Esophagus (tissue), 2 donors: ENCODE measurements around the gene RPS21. TPM values are rescaled to one million over a fixed set of nuclear protein-coding genes. Genes with fewer than 3 reads are reported as not detected.

ENCODE experiments used
- H3K27ac ChIP-seq, 2 donors: one replicate each; pipeline ENCODE4 v1.5.1; 2013; ENCODE audit warnings: low read depth in 2 of 2, mild to moderate bottlenecking in 2 of 2, inconsistent platforms in 1 of 2, low read length in 1 of 2, moderate library complexity in 1 of 2
- H3K27me3 ChIP-seq, 2 donors: one replicate each; pipeline ENCODE4 v1.6.1; 2013; ENCODE audit warnings: low read length in 2 of 2, control low read depth in 1 of 2, mild to moderate bottlenecking in 1 of 2; ENCODE audit not compliant: insufficient read depth in 2 of 2, control insufficient read depth in 1 of 2
- H3K36me3 ChIP-seq, 2 donors: one replicate each; pipeline ENCODE4 v1.6.1; 2013; ENCODE audit warnings: low read length in 1 of 2; ENCODE audit not compliant: control insufficient read depth in 2 of 2, insufficient read depth in 2 of 2
- H3K4me1 ChIP-seq, 2 donors: one replicate each; pipeline ENCODE4 v1.6.1; 2013; ENCODE audit warnings: low read length in 1 of 2; ENCODE audit not compliant: control insufficient read depth in 2 of 2, insufficient read depth in 2 of 2
- H3K4me3 ChIP-seq, 2 donors: one replicate each; pipeline ENCODE4 v1.5.1; 2013; ENCODE audit warnings: low read length in 2 of 2, mild to moderate bottlenecking in 2 of 2, low read depth in 1 of 2, moderate library complexity in 1 of 2
- H3K9me3 ChIP-seq, 2 donors: one replicate each; pipeline ENCODE4 v1.6.1; 2013; ENCODE audit warnings: mild to moderate bottlenecking in 2 of 2, low read depth in 1 of 2, low read length in 1 of 2, moderate library complexity in 1 of 2; ENCODE audit not compliant: control insufficient read depth in 2 of 2, insufficient read depth in 1 of 2
- WGBS, 2 donors: extraction: QIAGEN DNeasy Blood & Tissue Kit; methylation state at CpG; one replicate each; pipeline ENCODE4 v1.1.7; 2013; 5-methylcytosine and 5-hydroxymethylcytosine counted together
- polyA plus RNA-seq, 2 donors: library from polyadenylated mRNA; stranded (reverse); fragments of 200-250 nt; gene quantifications; one replicate each; pipeline ENCODE4 v1.2.3, GENCODE V29; 2013
- donor health status: healthy with polysubstance abuse.
- donor health status: Bipolar disorder and iron deficiency.

Gene RPS21
- polyA plus RNA-seq, 2 donors = 4,370 to 5,155 TPM

- WGBS, 2 donors = 46 to 58% methylated on average over 32 to 43 of the region's 43 CpGs
- Histone ChIP-seq H3K4me1 (peaks cover 26 to 61% of the 10 kb centered on the region in 2 donors), H3K27me3 (no peaks in the 10 kb centered on the region), H3K4me3 (no peak overlapping the region), H3K27ac (peak overlapping the region; percentile 68 to 72), H3K9me3 (peaks cover 0 to 2% of the 10 kb centered on the region in 2 donors), H3K36me3 (peaks cover 2 to 16% of the 10 kb centered on the region in 2 donors)
Observed at GRCh38 chr20:62352402-62353288, 34.3 kb upstream of the RPS21 start.

DNA sequence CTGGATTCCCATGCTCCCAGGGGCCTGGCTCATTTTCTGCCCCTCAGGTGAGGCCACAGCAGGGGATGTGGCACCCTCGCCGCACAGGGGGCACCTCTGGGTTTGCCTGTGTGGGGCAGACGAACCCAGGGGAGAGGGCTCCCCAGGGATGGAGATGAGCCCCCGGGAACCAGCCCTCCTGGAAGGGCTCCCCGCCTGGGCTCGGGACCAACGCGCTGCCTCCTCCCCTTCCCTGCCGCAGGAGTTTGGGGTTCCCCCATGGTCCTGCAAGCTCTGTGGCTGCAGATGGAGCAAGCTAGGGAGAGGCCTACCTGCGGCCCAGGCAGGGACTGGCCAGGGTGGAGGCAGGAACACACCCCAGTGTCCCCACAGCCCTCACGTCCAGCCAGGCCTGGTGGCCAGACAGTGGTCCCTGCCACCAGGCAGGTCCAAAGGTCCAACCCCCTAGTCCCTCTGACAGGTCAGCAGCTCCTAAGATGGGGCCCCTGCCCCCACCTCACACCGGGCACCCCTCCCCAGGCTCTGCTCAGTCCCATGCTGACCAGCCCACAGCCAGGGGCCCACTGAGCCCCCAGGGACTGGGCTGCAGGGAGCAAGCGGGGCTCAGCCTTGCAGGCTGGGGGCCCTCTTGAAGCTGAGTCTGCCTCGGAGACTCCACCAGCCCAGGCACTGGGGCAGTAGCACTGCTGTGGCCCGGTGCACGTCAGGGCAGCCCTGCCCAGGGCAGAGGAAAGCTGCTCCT lies 33.4 kb upstream of the RPS21 start:
- H3K27ac ChIP-seq = peak overlapping the region; percentile 68 to 72
- peaks cover 2 to 15% of the 10 kb centered on the region in 2 donors for H3K36me3 ChIP-seq
- H3K4me1 ChIP-seq = peaks cover 27 to 69% of the 10 kb centered on the region in 2 donors
- H3K4me3 ChIP-seq = no peak overlapping the region
- H3K27me3 ChIP-seq = no peaks in the 10 kb centered on the region
- 60 to 66% methylated on average over 15 to 16 of the region's 16 CpGs for WGBS, 2 donors
- peaks cover 0 to 2% of the 10 kb centered on the region in 2 donors for H3K9me3 ChIP-seq

DNA sequence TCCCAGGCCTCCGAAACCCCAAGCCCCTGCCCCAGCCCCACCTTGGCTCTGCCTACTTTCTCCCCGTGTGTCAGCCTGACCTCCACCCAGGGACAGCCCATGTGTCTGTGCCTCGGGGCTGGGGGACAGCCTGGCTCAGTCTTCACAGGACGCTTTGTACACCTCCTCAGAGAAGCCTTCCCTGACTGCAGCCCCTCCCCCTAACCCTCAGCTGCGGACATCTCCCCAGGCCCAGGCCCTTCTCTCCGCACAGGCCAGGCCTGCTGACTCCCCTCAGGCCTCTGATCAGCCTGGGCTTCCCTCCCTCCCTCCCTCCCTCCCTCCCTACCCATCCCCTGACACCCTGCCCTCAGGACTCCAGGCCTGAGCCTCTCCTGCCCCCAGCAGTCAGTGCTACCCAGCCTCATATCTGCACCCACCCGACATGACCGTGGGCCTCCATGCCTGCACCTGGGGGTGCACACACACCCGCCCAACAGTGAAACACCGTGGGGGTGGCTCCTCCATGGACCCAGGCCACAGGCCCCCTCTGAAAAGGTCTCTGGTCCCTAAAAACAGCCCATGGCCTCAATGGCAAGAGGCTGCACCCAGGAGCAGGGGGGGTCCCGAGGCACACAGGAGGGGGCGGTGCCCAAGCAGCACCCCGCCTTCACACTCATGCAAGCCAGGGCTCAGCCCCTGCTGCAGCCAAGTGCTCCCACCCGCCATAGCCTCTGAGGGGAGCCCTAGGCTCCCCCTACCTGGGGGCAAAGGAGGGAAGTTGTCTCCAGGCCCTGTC lies 32.7 kb upstream of the RPS21 start:
- 49 to 63% methylated on average over 14 of the region's 14 CpGs for WGBS, 2 donors
- H3K27me3 ChIP-seq = no peaks in the 10 kb centered on the region
- peak overlapping the region; percentile 75 to 86 for H3K27ac ChIP-seq
- peaks cover 2 to 15% of the 10 kb centered on the region in 2 donors for H3K36me3 ChIP-seq
- H3K9me3 ChIP-seq = peaks cover 0 to 2% of the 10 kb centered on the region in 2 donors
- H3K4me3 ChIP-seq = no peak overlapping the region
- H3K4me1 ChIP-seq = peaks cover 29 to 77% of the 10 kb centered on the region in 2 donors

DNA sequence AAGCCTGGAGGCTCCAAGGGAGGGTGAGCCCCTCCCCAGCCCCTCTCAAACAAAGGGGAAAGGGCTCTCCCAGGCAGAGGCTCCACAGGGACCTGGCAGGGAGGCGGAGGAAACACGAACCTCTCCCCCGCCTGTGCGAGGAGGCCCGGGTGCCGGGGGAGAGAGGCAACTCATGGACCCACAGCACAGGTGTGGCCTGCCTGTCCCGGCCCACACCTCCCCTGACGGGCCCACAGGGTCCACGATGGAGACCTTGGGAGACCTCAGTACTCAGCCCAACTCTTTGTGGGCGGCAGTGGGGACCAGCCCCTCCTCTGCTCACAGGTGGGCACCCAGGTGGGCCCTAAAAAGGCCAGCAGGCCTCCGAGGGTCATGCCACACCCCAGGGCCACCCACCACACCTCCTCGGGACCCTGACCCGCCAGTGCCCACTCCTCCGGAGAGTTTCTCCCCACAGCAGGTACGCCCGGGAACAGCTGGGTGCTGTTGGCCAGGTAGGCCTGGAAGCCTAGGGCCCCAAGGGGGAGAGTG lies 32.0 kb upstream of the RPS21 start:
- Histone ChIP-seq H3K36me3 (peaks cover 2 to 15% of the 10 kb centered on the region in 2 donors), H3K27ac (peak overlapping the region; percentile 75 to 86), H3K4me3 (no peak overlapping the region), H3K9me3 (peaks cover 0 to 2% of the 10 kb centered on the region in 2 donors), H3K4me1 (peaks cover 32 to 80% of the 10 kb centered on the region in 2 donors), H3K27me3 (no peaks in the 10 kb centered on the region)
- 42 to 53% methylated on average over 16 of the region's 16 CpGs for WGBS, 2 donors

DNA sequence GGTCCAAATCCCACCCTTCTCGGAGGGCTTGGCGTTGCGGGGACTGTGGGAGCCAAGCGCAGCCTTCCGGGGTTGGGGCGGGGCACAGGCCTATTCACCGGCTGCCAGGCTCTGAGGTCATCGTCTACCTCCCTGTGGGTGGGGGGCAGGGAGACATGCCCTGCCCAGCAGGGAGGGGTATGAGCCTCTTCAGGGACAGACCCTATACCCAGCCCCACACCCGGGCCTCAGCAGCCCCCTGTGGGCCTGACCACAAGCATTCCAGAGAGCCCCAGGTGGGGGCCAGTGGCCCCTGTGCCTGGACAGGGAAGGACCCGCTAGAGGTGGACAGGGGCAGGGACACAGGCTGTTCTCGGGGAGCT lies 31.4 kb upstream of the RPS21 start:
- Histone ChIP-seq H3K36me3 (peaks cover 2 to 15% of the 10 kb centered on the region in 2 donors), H3K9me3 (peaks cover 0 to 2% of the 10 kb centered on the region in 2 donors), H3K27me3 (no peaks in the 10 kb centered on the region), H3K27ac (peak overlapping the region; percentile 75 to 86), H3K4me1 (peaks cover 29 to 77% of the 10 kb centered on the region in 2 donors), H3K4me3 (no peak overlapping the region)
- WGBS, 2 donors = 20 to 25% methylated on average over 10 to 11 of the region's 11 CpGs

DNA sequence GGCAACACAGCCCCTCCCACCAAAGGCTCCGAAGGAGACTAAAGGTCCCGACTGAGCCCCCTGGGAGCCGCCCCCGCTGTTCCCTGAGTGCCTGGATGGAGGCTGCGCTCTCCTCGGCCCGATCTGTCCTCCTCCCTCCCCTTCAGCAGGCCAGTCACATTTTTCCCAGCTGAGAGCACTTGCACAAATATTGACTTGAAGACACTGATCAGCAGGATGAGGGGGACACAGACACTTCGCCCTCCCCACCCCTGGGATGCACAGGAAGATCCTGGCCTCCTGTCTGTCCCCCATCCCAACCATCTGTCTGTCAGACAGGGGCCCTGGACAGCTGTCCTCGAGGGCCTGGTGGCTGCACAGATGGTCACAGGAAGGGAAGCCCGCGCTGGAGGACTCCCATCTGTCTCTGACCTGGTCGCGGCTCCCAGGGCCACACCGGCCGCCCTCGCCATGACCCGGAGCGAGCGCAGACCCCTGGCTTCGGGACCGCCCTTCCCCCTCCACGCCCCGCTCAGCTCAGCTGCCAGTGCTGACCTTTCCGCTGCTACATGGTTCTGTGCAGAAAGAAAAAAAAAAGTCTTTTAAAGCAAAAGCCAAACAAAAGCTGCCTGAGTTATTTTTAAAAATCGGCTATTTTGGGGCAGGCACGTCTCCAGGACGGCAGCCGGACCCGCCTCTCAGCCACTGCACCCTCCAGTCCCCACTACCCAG lies 30.9 kb upstream of the RPS21 start:
- H3K36me3 ChIP-seq = peaks cover 2 to 13% of the 10 kb centered on the region in 2 donors
- 30 to 34% methylated on average over 22 to 29 of the region's 29 CpGs for WGBS, 2 donors
- peaks cover 29 to 76% of the 10 kb centered on the region in 2 donors for H3K4me1 ChIP-seq
- H3K27ac ChIP-seq = peak overlapping the region; percentile 75 to 87
- peaks cover 0 to 2% of the 10 kb centered on the region in 2 donors for H3K9me3 ChIP-seq
- H3K4me3 ChIP-seq = no peak overlapping the region
- no peaks in the 10 kb centered on the region for H3K27me3 ChIP-seq

DNA sequence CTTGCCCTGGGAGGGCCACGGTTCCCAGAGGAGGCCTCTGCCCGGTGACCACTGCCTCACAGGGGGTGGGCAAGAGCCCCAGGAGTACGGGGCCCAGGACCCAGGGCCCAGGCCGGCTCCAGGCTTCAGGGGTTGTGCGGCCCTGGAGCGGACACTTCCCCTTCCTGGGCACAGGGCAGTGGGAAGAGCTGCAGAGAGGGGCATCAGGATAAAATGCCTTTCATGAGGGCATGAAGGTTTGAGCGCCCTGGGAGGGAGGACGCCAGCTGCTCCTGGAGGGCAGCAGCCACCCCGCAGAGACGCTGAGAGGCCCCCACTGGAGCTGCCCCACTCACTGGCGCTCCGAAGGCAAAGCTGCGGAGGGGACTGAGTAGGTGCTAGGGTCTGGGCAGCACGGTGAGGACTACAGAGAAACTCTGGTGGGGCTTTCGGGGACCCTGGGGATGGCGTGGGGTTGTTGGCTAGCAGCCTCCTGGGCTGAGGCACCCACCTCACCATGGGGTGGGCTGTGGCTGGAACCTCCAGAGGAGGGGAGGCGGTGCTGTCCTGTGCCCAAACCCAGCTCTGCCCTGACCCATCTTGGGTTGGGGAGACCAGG lies 30.2 kb upstream of the RPS21 start:
- no peaks in the 10 kb centered on the region for H3K27me3 ChIP-seq
- H3K27ac ChIP-seq = peak overlapping the region; percentile 60 to 87
- 44 to 54% methylated on average over 17 of the region's 17 CpGs for WGBS, 2 donors
- H3K9me3 ChIP-seq = no peaks in the 10 kb centered on the region
- peaks cover 0 to 8% of the 10 kb centered on the region in 2 donors for H3K36me3 ChIP-seq
- H3K4me3 ChIP-seq = no peak overlapping the region
- H3K4me1 ChIP-seq = peaks cover 35 to 75% of the 10 kb centered on the region in 2 donors

GRCh38 chr20:62357187-62357667 lies 29.7 kb upstream of the RPS21 start:
- Histone ChIP-seq H3K27ac (peak overlapping the region; percentile 60 to 87), H3K4me3 (no peak overlapping the region), H3K27me3 (no peaks in the 10 kb centered on the region), H3K36me3 (peaks cover 0 to 9% of the 10 kb centered on the region in 2 donors), H3K4me1 (peaks cover 38 to 78% of the 10 kb centered on the region in 2 donors), H3K9me3 (no peaks in the 10 kb centered on the region)
- WGBS, 2 donors = 16 to 34% methylated on average over 25 of the region's 25 CpGs
